ENCODE data around the gene NID2. TPM values are rescaled to one million over a fixed set of nuclear protein-coding genes. Genes with fewer than 3 reads are reported as not detected.
A peak's percentile ranks its signal among the peaks of the same experiment; 100 is the strongest.

The NID2 gene
- total and polyA plus RNA-seq, 9 of the 15 experiments (the other 6 are each of a cell fraction or from before 2014, with no cell fraction given) = 0.04 to 0.45 (median 0.16) TPM; not detected in 3

DNA sequence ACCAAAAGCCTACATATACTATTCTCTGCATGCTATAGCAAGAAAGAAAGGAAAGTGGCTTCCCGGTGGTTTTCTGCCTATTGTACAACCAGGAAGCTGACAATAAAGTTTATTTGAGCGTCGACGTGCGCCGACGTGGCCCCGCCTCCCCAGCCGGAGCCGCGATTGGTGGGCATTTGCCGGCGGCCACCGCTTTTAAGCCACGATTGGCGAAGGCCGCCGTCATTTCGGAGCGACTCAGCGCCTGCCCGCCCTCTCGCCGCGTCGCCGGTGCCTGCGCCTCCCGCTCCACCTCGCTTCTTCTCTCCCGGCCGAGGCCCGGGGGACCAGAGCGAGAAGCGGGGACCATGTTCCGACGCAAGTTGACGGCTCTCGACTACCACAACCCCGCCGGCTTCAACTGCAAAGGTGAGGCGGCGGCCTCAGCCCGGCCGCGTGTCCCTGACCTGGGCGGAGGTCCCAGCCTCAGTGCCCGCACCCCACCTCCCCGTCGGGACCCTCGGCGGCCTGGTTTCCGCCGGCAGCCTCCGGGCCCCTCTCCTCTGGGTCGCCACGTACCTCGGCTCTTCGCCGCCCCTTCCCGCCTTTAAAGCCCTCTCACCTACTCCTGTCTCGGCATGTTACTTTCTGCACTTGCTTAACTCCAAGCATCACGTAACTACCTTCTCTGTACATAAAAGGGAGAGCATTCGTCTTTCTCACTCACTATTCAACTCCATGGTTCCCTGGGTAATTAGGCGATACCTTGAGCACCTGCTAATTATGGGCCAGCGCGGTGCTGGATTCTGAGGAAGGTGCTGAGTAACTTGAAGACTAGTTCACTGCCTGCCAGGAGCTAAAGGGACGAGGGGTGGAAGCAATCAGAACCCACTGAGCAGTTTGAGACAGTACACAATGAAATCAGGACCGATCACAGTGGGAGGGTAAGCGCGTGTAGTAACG is 79.3 kb downstream of the NID2 start, which contains the start of gene RTRAF (continued):
- TF ChIP-seq, protein P1, sequence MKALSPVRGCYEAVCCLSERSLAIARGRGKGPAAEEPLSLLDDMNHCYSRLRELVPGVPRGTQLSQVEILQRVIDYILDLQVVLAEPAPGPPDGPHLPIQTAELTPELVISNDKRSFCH (CRISPR knock-in tag; IDR thresholded peaks at IDR 0.05) = no peak
- TF ChIP-seq, protein P1 (tag; IDR thresholded peaks at IDR 0.05) = 0 out of 2 replicates have a peak, but pooled peaks have one; percentile 18
- TF ChIP-seq ZNF133 (CRISPR knock-in tag; IDR thresholded peaks at IDR 0.05) (no peak), SP2 (IDR thresholded peaks at IDR 0.05; ENCODE audit: extremely low read depth, low read depth, low read length, poor library complexity, severe bottlenecking) (peak; percentile 56), MBD2 (IDR thresholded peaks at IDR 0.05; ENCODE audit: borderline replicate concordance, low read depth) (peak; percentile 75; the same call in 1 of the 2 replicates), EP400 (IDR thresholded peaks at IDR 0.05) (peak; percentile 83; the same call in 1 of the 2 replicates), CHAMP1 (IDR thresholded peaks at IDR 0.05) (no peak), RB1 (IDR thresholded peaks at IDR 0.05; ENCODE audit: low read depth) (0 out of 2 replicates have a peak, but pooled peaks have one; percentile 57), MEF2D (tag; conservative IDR thresholded peaks at IDR 0.05; ENCODE audit: low read depth) (no peak)
- TF ChIP-seq, protein P2, sequence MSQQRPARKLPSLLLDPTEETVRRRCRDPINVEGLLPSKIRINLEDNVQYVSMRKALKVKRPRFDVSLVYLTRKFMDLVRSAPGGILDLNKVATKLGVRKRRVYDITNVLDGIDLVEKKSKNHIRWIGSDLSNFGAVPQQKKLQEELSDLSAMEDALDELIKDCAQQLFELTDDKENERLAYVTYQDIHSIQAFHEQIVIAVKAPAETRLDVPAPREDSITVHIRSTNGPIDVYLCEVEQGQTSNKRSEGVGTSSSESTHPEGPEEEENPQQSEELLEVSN (IDR thresholded peaks at IDR 0.05; ENCODE audit: borderline replicate concordance in 1 of 2, extremely low read depth in 1 of 2, insufficient read depth in 1 of 2, insufficient read length in 1 of 2, low read depth in 1 of 2, low read length in 1 of 2, poor library complexity in 1 of 2, severe bottlenecking in 1 of 2) = peak; percentile 27 to 52
- TF ChIP-seq, protein P3, sequence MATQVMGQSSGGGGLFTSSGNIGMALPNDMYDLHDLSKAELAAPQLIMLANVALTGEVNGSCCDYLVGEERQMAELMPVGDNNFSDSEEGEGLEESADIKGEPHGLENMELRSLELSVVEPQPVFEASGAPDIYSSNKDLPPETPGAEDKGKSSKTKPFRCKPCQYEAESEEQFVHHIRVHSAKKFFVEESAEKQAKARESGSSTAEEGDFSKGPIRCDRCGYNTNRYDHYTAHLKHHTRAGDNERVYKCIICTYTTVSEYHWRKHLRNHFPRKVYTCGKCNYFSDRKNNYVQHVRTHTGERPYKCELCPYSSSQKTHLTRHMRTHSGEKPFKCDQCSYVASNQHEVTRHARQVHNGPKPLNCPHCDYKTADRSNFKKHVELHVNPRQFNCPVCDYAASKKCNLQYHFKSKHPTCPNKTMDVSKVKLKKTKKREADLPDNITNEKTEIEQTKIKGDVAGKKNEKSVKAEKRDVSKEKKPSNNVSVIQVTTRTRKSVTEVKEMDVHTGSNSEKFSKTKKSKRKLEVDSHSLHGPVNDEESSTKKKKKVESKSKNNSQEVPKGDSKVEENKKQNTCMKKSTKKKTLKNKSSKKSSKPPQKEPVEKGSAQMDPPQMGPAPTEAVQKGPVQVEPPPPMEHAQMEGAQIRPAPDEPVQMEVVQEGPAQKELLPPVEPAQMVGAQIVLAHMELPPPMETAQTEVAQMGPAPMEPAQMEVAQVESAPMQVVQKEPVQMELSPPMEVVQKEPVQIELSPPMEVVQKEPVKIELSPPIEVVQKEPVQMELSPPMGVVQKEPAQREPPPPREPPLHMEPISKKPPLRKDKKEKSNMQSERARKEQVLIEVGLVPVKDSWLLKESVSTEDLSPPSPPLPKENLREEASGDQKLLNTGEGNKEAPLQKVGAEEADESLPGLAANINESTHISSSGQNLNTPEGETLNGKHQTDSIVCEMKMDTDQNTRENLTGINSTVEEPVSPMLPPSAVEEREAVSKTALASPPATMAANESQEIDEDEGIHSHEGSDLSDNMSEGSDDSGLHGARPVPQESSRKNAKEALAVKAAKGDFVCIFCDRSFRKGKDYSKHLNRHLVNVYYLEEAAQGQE (IDR thresholded peaks at IDR 0.05; ENCODE audit: borderline replicate concordance) = no peak
- TF ChIP-seq, protein P3 (CRISPR knock-in tag; IDR thresholded peaks at IDR 0.05; ENCODE audit: low read depth) = no peak

All from K562 (cell line).